ENCODE measurements around the gene IDH2.

GRCh38 chr15:90035095-90035839, 67.0 kb downstream of the IDH2 start:
- TF ChIP-seq HCFC1 (IDR thresholded peaks at IDR 0.05; ENCODE audit: low read length) = no peak
- TF ChIP-seq CTCF (IDR thresholded peaks at IDR 0.05 in 2 of 3, conservative IDR thresholded peaks at IDR 0.05 in 1 of 3; ENCODE audit: control insufficient read depth in 2 of 3, extremely low read depth in 1 of 3, insufficient read depth in 1 of 3, low read depth in 3 of 3, low read length in 3 of 3) = no peak
- no peak for TF ChIP-seq SP1 (IDR thresholded peaks at IDR 0.05; ENCODE audit: low read depth, low read length)
- TF ChIP-seq POLR2AphosphoS5 (IDR thresholded peaks at IDR 0.05; ENCODE audit: low read length) = no peak
- TF ChIP-seq EGR1 (IDR thresholded peaks at IDR 0.05; ENCODE audit: borderline replicate concordance in 1 of 2, low read depth in 2 of 2, low read length in 2 of 2) = no peak
- TF ChIP-seq ASH2L (IDR thresholded peaks at IDR 0.05; ENCODE audit: borderline replicate concordance, low read depth) = no peak
- TF ChIP-seq NR2C2 (IDR thresholded peaks at IDR 0.05; ENCODE audit: borderline replicate concordance, control insufficient read depth, insufficient read length, low read depth) = no peak
- no peak for TF ChIP-seq E2F8 (IDR thresholded peaks at IDR 0.05; ENCODE audit: low read depth, partially characterized antibody)
- no peak for TF ChIP-seq ZSCAN29 (IDR thresholded peaks at IDR 0.05)
- no peak for TF ChIP-seq CHD4 (IDR thresholded peaks at IDR 0.05)

Measured in GM12878 (cell line).